Measurements from ENCODE around the gene CHAMP1.
"Not testable (repeated sequence)": the region's sequence is repeated elsewhere in the genome, so short reads cannot be mapped to it uniquely, and the experiment has no call there.

Gene CHAMP1

DNA sequence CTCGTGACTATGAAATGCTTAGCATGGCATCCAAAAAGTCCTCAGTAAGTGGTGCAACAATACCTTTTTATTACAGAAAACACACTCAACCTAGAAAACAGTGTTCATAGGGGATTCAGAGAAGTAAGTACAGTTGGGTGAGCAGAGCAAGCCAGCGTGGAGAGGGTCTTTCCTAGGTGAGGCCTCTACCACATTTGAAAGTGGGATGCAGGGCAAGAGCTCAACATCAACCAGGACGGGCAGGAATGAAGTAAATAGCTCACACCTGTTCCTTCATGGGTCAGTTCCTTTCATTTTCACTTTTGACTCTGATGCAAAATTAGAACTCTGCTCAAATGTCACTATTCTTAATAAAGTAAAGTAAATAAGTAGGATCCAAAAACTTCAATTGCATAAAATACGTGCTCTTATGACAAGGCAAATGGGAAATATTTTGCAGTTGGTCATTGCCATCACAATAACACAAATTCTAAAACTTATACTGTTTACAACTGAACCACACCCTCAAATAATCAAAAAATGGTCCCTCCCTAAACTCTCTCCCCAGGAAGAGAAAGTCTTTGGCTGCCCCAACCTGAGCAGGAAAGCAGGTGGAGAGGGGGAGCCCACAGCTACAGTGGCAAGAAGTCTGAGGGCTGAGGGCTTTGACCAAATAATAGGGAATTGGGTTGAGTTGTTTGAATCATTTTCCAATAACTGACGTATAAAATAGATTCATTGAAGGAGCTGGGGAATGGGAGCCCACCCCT is 20.2 kb downstream of the CHAMP1 start:
- no peak for DNase-seq (ENCODE audit: low read depth in 2 of 2)

DNA sequence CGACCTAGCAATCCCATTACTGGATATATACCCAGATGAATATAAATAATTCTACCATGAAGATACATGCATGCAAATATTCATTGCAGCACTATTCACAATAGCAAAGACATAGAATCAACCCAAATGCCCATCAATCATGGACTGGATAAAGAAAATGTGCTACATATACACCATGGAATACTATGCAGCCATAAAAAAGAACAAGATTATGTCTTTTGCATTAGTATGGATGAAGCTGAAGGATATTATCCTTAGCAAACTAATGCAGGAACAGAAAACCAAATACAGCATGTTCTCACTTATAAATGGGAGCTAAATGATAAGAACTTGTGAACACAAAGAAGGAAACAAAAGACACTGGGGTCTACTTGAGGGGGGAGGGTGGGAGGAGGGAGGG is 22.2 kb downstream of the CHAMP1 start:
- not testable (repeated sequence) for DNase-seq (ENCODE audit: low read depth in 2 of 2)

DNA sequence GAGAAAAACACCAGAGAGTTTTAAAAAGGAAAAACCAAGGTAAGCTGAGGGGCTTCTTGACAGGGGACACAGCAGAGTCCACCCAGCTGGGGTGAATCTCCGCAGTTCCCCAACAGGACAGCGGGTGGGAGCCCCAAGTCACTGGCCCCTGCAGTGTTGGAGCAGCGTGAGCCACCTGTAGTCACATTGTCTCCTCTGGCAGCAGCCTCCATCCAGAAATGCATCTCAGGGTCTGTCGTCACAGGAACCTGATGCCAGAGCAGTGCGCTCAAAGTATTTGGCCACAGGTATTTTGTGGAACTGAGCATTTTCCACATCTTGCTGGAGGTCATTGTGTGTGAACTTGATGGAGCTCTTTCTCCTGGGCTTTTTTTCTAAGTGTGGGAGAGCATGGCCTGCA is 24.7 kb downstream of the CHAMP1 start:
- no peak for DNase-seq (ENCODE audit: low read depth in 2 of 2)

DNA sequence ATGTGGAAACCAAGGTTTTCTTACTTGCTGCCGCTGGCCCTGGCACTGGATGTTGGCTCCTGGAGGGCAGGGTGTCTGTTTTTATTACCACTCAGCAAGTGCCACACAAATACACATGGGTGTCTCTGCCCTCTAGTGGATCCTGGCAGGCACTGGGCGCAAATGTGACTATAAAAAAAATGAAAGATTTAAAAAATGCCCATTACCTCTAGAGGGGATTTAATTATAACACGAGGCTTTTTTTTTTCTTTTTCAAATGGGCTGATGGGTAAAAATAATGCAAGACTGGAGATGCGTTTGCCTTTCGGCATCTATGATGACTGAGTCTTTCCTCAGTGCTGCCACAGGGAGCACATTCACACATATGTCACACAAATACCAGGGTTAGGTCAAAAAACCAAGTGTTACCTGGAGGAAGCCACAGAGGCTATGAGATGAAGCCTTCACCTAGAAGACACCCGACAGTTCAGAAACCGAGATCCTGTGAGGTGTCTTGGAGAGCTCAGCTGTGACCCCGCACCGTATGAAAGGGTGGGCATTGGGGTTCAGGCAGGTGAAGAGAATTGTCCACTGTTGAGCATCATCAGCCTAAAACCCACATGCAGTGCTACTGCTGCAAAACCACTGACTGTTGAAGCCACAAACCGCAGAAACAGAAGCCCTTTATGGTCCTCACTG is 25.7 kb downstream of the CHAMP1 start:
- no peak for DNase-seq (ENCODE audit: low read depth in 2 of 2)

DNA sequence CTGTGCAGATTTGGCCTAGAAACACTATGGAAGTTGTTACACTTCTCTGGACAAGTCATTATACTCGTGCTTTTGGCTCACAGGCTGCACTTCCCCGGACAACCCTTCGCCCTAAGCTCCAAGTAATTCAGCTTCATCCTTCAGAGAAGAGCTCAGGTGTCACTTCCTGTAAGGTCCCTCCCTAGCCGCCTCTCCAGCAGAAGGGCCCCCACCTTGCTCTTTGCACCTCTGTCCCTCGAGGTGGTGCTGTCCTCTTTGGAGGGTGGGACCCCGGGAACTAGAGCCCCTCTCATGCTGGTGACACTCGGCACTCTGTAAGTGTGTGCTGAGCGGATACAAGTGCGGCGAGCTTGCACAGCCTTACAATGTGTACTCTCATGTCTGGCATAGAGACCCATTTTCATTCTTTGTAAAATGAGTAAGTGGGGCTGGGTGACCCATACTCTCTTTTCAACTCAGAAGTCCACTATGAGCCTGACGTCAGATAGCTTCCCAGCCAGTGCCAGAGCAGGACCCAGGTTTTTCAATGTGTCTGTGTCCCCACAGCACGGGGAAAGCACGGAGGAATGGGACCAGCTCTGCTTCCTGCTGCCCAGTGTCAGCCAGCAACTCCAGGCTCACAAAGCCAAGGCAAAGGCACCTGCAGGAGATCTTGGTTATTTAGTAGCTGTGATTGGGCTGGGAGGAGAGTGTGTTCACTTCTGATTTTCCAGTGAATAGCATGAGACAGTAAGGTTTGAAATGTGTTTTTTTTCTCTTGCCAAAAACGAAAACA is 26.9 kb downstream of the CHAMP1 start:
- DNase-seq (ENCODE audit: low read depth in 2 of 2), result no peak

DNA sequence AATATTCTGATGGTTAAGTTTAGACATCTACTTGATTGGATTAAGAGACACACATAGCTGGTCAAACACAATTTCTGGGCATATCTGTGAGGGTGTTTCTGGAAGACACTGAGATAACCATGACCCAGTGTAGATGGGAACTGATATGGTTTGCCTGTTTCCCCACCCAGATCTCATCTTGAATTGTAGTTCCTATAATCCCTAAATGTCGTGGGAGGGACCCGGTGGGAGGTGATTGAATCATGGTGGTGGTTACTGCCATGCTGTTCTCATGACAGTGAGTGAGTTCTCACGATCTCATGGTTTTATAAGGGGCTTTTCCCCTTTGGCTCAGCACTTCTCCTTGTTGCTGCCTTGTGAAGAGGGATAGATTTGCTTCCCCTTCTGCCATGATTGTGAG is 33.0 kb downstream of the CHAMP1 start:
- not testable (repeated sequence) for DNase-seq (ENCODE audit: low read depth in 2 of 2)

DNA sequence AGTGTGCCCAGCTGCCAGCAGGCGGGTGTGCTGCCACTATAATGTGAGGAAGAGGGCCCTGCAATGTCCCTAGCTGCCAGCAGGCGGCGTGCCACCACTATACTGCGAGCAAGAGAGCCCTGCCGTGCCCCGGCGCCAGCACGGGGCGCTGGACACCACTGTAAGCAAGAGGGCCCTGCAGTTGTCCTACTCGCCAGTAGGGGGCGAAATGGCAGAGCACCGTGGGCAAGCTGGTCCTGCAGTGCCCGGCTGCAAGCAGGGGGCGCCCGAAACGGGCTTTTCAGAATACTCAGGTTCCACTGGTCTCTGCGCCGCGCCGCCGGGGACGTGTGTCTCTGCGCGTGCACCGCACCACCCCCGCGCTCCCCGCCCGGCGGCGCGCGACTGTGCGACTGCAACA is 38.5 kb downstream of the CHAMP1 start:
- not testable (repeated sequence) for DNase-seq (ENCODE audit: low read depth in 2 of 2)

DNA sequence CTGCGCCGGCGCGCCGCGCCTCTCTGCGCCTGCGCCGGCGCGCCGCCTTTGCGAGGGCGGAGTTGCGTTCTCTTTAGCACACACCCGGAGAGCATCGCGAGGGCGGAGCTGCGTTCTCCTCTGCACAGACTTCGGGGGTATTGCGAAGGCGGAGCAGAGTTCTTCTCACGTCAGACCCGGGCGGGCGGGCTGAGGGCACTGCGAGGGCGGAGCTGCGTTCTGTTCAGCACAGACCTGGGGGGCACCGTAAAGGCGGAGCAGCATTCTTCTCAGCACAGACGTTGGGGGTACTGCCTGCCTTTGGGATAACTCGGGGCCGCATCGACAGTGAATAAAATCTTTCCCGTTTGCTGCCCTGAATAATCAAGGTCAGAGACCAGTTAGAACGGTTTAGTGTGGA is 39.1 kb downstream of the CHAMP1 start:
- DNase-seq (ENCODE audit: low read depth in 2 of 2), result not testable (repeated sequence)

Measured in fibroblast of skin of left biceps (primary cell).